Central memory CD8-positive, alpha-beta T cell (primary cell): ENCODE measurements around the gene EIF5AL1.

ENCODE experiments used
- ATAC-seq: fragments of 150-1000 bp; cut with Tn5 transposase; replicated peaks from 2 replicates; pipeline ENCODE4 v1.10.0; 2022; ENCODE audit warnings: mild to moderate bottlenecking, moderate FRiP score, moderate number of reproducible peaks; ENCODE audit not compliant: poor library complexity, severe bottlenecking; ENCODE audit errors: extremely low read depth
- DNase-seq, 2 donors: peaks; one replicate each; pipeline ENCODE4 v3.0.0; 2021; ENCODE audit warnings: low spot score in 2 of 2
- H3K27ac Mint-ChIP-seq: one replicate; pipeline ENCODE4 v1.8.0; 2022; ENCODE audit warnings: low read depth, mild to moderate bottlenecking, moderate library complexity, mixed read lengths
- H3K27me3 Mint-ChIP-seq: one replicate; pipeline ENCODE4 v1.8.0; 2022; ENCODE audit warnings: mixed read lengths
- H3K36me3 Mint-ChIP-seq: one replicate; pipeline ENCODE4 v1.8.0; 2022; ENCODE audit warnings: mild to moderate bottlenecking, moderate library complexity, mixed read lengths; ENCODE audit not compliant: insufficient read depth
- H3K4me1 Mint-ChIP-seq: one replicate; pipeline ENCODE4 v1.8.0; 2022; ENCODE audit warnings: mixed read lengths
- H3K4me3 Mint-ChIP-seq: one replicate; pipeline ENCODE4 v1.8.0; 2022; ENCODE audit warnings: mild to moderate bottlenecking, moderate library complexity, mixed read lengths
- H3K9me3 Mint-ChIP-seq: one replicate; pipeline ENCODE4 v1.8.0; 2022; ENCODE audit warnings: mixed read lengths

Gene EIF5AL1

DNA sequence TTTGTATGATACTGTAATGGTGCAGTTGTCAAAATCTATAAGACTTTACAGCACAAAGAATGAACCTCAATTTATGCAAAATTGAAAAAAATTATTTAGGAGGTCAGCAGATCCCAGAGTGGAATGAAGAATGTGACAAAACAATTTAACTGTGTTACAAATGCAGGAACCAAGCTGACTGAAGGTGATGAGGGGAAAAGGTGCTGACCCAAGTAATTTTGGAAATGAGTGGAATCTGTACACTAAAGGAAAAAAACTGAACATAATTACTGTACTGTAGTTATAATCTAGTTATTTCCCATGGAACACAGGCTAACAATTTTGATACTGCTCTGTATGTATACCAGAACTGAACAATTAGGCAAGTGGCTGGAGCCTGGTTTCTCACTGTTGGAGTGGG, 35.7 kb upstream of the EIF5AL1 start:
- no peaks in the 10 kb centered on the region for H3K9me3 Mint-ChIP-seq
- peaks cover 52% of the 10 kb centered on the region for H3K27me3 Mint-ChIP-seq
- H3K4me3 Mint-ChIP-seq = no peak overlapping the region

DNA sequence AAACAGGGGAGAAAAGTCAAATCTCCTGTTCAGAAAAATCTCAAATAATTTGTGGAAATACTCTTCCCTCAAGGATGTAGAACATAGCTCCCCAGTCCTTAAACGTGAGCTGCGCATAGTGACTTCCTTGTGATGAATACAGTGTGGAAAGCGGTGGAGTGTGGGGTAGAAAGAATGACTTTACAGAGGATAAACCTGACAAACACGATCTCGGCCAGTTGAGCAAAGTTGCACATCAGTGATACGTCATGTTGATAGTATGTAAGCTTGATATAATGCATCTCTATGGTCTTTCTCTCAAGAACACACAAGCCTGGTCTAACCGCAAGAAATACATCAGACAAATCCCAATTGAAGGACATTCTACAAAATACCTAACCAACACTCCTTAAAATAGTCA, 34.9 kb upstream of the EIF5AL1 start:
- ATAC-seq = no peak
- peaks cover 44% of the 10 kb centered on the region for H3K27me3 Mint-ChIP-seq
- H3K9me3 Mint-ChIP-seq = no peaks in the 10 kb centered on the region
- no peaks in the 10 kb centered on the region for H3K36me3 Mint-ChIP-seq
- no peak overlapping the region for H3K27ac Mint-ChIP-seq
- no peak for DNase-seq
- no peaks in the 10 kb centered on the region for H3K4me1 Mint-ChIP-seq
- no peak overlapping the region for H3K4me3 Mint-ChIP-seq

More for the DNA sequence above, 35.7 kb upstream of the EIF5AL1 start:
- Mint-ChIP-seq H3K27ac (no peak overlapping the region), H3K36me3 (no peaks in the 10 kb centered on the region), H3K4me1 (no peaks in the 10 kb centered on the region)
- DNase-seq (no peak), ATAC-seq (no peak)

DNA sequence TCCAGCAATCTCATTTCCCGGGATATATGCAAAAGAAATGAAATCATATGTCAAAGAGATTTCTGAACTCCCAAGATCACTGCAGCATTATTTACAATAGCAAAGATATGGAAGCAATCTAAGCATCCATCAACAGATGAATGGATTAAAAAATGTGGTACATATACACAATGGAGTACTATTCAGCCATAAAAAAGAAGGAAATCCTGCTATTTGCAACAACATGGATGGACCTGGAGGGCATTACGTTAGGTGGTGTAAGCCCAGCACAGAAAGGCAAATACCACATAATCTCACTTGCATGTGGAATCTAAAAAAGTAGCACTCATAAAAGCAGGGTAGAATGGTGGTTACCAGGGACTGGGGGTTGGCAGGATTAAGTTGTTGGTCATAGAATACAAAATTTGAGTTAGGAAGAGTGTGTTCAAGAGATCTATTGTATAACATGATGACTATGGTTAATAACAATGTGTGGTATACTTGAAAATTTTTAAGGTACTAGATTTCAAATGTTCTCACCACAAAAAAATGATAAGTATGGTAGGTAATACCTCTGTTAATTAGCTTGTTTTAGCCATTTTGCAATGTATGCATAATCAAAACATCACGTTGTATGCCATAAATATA, 32.9 kb upstream of the EIF5AL1 start:
- peaks cover 29% of the 10 kb centered on the region for H3K27me3 Mint-ChIP-seq
- ATAC-seq = no peak
- no peak overlapping the region for H3K4me3 Mint-ChIP-seq
- no peaks in the 10 kb centered on the region for H3K9me3 Mint-ChIP-seq
- H3K4me1 Mint-ChIP-seq = no peaks in the 10 kb centered on the region
- H3K27ac Mint-ChIP-seq = no peak overlapping the region
- no peak for DNase-seq
- no peaks in the 10 kb centered on the region for H3K36me3 Mint-ChIP-seq

DNA sequence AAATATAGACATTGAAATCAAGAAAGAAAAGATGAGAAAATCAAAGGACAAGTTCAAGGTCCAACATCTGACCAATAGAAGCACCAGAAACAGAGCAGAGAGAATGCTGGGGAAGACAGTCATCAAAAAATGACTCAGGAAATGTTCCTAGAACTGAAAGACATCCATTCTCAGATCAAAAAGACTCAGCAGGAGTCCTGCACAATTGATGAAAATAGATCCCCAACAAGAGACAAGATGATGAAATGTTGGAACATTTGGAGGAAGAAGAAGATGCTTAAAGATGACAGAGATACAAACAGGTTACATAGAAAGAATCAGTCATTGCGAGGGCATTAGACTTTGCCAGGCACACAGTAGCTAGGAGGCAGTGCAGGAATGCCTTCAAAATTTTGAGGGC, 30.0 kb upstream of the EIF5AL1 start:
- Mint-ChIP-seq H3K36me3 (no peaks in the 10 kb centered on the region), H3K4me3 (no peak overlapping the region), H3K9me3 (no peaks in the 10 kb centered on the region), H3K27ac (no peak overlapping the region), H3K27me3 (peaks cover 7% of the 10 kb centered on the region), H3K4me1 (no peaks in the 10 kb centered on the region)
- ATAC-seq (no peak), DNase-seq (no peak)

DNA sequence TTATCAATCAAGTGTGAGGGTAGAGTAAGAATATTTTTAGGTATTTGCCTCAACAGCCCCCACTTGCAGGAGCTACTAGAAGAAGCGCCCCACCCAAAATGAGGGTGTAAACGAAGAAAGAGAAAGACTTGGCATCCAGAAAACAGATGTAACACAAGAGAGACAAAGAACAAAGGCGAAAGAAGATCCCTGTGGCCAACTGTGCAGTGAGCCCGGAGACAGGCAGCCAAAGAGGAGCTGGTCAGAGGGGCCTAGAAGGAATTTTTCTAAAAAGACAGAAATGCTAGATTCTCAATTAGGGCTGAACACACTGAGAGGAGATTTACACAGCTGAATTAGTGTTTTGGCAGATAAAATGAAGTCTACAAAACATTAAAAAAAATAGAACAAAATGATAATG, 29.6 kb upstream of the EIF5AL1 start:
- H3K27me3 Mint-ChIP-seq = peaks cover 3% of the 10 kb centered on the region
- ATAC-seq (no peak), DNase-seq (no peak)
- H3K4me1 Mint-ChIP-seq = no peaks in the 10 kb centered on the region
- H3K27ac Mint-ChIP-seq = no peak overlapping the region
- H3K36me3 Mint-ChIP-seq = no peaks in the 10 kb centered on the region
- no peaks in the 10 kb centered on the region for H3K9me3 Mint-ChIP-seq
- no peak overlapping the region for H3K4me3 Mint-ChIP-seq

DNA sequence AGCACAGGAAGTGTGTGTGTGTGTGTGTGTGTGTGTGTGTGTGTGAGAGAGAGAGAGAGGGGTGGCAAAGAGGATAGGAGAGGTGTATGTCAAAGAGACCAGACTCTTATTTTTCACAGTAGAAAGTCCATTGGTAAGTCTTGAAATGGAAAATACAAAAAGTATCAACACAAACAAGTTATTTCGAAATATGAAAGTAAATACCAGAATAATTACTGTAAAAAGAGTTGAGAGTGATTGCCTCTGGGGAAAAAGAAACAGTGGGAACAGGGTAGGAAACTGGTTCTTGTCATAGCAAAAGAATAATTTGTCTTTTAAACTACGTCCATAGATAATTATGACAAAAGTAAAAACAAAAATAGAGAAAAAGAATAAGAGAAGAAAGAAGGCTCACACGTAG, 29.0 kb upstream of the EIF5AL1 start:
- Mint-ChIP-seq H3K27me3 (no peaks in the 10 kb centered on the region), H3K27ac (no peak overlapping the region), H3K4me1 (no peaks in the 10 kb centered on the region), H3K4me3 (no peak overlapping the region), H3K9me3 (no peaks in the 10 kb centered on the region), H3K36me3 (no peaks in the 10 kb centered on the region)
- DNase-seq (no peak), ATAC-seq (no peak)

DNA sequence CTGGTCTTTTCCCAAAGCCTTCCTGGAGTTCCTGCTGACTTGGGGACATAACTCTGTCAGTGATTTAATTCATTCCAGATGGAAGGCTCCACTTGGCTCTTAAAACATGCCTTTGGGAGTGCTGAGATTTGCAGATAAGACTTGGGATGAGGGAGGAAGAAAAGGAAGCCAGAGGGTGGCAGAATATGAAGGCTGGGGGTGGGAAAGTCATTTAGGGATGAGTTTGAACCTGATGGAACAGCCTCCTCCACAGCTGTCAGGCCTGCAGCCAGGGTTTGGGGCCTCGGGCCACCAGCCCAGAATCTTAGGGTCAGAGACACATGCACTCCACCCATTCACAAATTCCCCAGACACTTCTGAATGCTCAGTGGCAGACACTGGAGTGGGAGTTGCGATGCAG, 28.4 kb upstream of the EIF5AL1 start:
- DNase-seq (no peak), ATAC-seq (no peak)
- H3K4me1 Mint-ChIP-seq = no peaks in the 10 kb centered on the region
- no peak overlapping the region for H3K4me3 Mint-ChIP-seq
- H3K27ac Mint-ChIP-seq = no peak overlapping the region
- no peaks in the 10 kb centered on the region for H3K36me3 Mint-ChIP-seq
- no peaks in the 10 kb centered on the region for H3K27me3 Mint-ChIP-seq
- no peaks in the 10 kb centered on the region for H3K9me3 Mint-ChIP-seq

GRCh38 chr10:79484476-79484875, 27.9 kb upstream of the EIF5AL1 start:
- H3K4me3 Mint-ChIP-seq = no peak overlapping the region
- H3K27ac Mint-ChIP-seq = no peak overlapping the region
- no peaks in the 10 kb centered on the region for H3K9me3 Mint-ChIP-seq
- ATAC-seq (no peak), DNase-seq (no peak)
- H3K27me3 Mint-ChIP-seq = no peaks in the 10 kb centered on the region
- no peaks in the 10 kb centered on the region for H3K4me1 Mint-ChIP-seq
- no peaks in the 10 kb centered on the region for H3K36me3 Mint-ChIP-seq

DNA sequence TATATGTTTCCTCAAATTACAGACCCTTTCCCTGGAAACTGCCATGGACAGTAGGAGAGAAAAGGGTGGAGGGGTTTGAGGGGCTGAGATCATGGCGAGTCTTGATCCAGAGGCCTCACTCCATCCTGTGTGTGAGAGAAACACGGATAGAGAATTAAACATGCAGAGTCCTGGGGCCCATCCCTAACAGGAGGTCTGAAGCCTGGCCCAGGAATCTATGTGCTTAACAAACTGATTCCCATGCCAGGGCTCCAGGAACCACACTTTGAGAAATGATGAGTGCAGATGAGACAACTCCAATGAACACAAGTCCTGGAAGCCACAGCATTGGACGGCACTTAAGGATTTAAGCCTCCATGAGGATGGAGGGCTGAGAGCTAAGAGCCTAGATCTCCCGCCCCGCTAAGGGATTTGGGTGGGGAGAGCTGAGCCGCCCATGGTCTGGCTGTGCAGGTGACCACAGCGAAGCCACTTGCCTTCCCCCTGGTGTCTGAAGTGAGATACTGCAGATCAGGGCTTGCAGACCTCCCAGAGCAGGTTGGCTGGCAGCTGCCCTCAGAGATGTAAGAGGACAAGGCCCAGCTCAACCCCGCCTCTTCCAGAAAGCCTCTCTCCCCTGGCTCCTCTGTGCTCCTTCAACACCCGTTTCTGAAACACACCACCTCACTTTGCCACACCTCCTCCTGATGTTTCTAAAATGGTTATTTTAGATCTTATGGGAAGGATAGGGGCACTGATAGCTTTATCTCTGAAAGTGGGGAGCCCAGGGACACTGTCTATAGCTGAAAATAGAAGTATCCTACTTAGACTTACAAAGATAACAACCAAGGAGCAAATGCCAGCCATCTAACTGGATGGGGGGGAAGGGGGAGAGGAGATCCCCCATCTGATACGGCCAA, 24.8 kb upstream of the EIF5AL1 start:
- ATAC-seq = no peak

GRCh38 chr10:79488336-79488735, 24.0 kb upstream of the EIF5AL1 start:
- Mint-ChIP-seq H3K27me3 (no peaks in the 10 kb centered on the region), H3K4me1 (no peaks in the 10 kb centered on the region), H3K36me3 (no peaks in the 10 kb centered on the region), H3K9me3 (no peaks in the 10 kb centered on the region), H3K4me3 (no peak overlapping the region), H3K27ac (no peak overlapping the region)
- DNase-seq (no peak), ATAC-seq (no peak)

More for the DNA sequence above, 24.8 kb upstream of the EIF5AL1 start:
- H3K9me3 Mint-ChIP-seq = no peaks in the 10 kb centered on the region
- H3K27me3 Mint-ChIP-seq = no peaks in the 10 kb centered on the region
- no peak for DNase-seq
- no peaks in the 10 kb centered on the region for H3K36me3 Mint-ChIP-seq
- H3K27ac Mint-ChIP-seq = no peak overlapping the region
- no peak overlapping the region for H3K4me3 Mint-ChIP-seq
- no peaks in the 10 kb centered on the region for H3K4me1 Mint-ChIP-seq

DNA sequence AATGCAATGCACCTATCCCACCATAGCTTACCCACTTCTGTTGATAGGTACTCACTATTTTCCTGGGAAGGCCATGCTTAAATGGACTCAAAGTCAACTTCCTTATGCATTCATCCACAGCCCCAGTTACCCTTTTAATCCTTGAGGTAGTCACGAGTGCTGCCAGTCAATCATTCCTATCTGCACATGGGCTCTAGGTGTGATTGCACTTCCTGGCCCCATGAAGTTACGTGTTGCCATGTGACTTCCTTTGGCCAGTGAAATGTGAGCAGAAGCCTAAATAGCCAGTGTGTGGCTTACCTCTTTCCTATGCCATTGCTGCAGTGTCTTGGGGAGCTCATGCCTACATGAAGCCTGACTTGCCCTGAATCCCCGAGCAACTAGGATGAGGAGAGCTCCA, 23.5 kb upstream of the EIF5AL1 start:
- ATAC-seq (no peak), DNase-seq (no peak)
- Mint-ChIP-seq H3K27ac (no peak overlapping the region), H3K36me3 (no peaks in the 10 kb centered on the region), H3K9me3 (no peaks in the 10 kb centered on the region), H3K4me3 (no peak overlapping the region), H3K27me3 (no peaks in the 10 kb centered on the region), H3K4me1 (no peaks in the 10 kb centered on the region)

- no peak overlapping the region for H3K27ac Mint-ChIP-seq
- H3K4me3 Mint-ChIP-seq = no peak overlapping the region
- DNase-seq (no peak), ATAC-seq (no peak)
- no peaks in the 10 kb centered on the region for H3K27me3 Mint-ChIP-seq
- no peaks in the 10 kb centered on the region for H3K4me1 Mint-ChIP-seq
- H3K9me3 Mint-ChIP-seq = no peaks in the 10 kb centered on the region
- no peaks in the 10 kb centered on the region for H3K36me3 Mint-ChIP-seq
Observed at GRCh38 chr10:79490400-79491142, 21.8 kb upstream of the EIF5AL1 start.
